HG02870 (cell line): ENCODE measurements around the gene CELF2.

ENCODE experiments used
- ATAC-seq: cut with Tn5 transposase; IDR thresholded peaks from one replicate; pipeline ENCODE4 v1.9.1; 2021; ENCODE audit warnings: mild to moderate bottlenecking, moderate library complexity; ENCODE audit not compliant: unreplicated experiment

Gene CELF2

GRCh38 chr10:11020548-11020942 is 2.9 kb downstream of the CELF2 start:
- no peak for ATAC-seq

DNA sequence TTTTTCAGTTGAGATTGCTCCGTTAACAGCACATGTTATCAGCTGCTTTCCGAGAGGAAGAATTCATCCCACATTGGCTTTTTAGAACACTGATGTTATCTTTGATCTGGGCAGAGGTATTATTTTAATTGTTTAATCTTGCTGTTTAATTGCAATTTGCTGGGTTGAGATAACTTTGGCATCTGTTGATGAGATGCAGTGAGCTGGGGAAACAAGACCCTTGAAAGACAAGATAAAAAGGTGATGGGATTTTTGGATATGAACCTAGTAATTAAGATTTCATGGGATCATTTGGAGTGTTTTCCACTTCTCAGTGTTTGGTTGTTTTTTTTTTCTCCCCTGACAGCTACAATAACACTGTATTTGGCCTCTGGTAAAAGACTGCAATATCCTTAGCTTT is 4.5 kb downstream of the CELF2 start:
- no peak for ATAC-seq

DNA sequence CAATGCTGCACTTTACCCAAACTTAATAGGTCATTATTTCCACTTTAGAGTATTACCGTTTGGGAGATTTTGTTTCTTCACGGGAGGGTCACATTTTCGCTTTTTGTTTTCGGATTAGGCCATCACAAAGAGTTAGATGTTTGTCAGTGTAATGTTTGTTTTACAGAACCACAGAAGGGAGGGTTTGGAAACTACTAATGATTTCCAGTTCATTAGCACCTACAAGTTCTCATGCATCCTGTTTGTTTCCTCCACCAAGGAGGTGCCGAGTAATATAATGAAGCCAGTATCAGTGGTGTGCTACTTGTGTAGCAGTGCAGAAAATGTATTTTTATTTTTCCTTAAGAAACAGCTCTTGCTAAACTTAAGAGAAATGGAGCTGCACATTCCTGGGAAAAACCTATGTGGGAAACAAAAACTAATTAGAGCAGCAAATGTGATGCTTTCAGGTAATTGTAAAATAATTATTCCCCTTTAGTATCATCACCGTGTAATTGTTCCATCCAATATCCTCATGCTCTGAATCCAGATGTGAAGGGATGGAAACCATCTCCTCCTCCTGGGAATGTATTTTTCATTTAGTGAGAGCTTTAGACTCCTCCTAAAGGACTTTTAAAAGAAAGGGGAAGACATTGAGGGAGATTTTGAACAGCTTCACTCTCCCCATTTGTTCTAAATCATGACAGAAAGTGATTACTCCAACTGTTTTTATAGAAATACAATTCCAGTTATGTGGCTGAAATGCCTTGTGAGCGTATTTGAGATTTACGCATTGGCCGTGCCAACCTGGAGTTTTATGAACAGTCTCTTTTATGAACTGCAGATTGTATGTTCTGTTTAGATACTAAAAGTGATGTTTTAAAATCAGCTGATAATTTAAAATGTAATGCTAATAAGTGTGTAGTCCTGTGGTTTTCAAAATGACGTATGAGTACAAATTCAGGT is 5.6 kb downstream of the CELF2 start:
- no peak for ATAC-seq

DNA sequence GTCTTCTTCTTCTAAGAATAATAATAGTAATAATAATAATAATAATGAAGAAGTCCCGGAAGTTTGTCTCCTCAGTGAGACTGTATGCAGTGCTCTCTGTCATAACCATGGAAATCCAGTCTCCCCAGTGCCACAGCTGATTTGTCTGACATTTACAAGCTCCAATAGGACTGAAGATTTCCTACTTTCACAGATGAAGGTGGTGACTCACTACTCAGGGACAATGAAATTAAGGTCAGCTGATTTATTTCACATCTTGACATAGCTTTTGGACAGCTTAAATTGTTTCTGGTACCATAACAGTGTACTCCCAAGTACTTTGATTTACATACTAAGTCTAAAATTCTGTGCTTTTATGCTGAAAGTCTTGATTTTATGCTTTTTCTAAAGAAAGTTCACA is 6.9 kb downstream of the CELF2 start:
- no peak for ATAC-seq

DNA sequence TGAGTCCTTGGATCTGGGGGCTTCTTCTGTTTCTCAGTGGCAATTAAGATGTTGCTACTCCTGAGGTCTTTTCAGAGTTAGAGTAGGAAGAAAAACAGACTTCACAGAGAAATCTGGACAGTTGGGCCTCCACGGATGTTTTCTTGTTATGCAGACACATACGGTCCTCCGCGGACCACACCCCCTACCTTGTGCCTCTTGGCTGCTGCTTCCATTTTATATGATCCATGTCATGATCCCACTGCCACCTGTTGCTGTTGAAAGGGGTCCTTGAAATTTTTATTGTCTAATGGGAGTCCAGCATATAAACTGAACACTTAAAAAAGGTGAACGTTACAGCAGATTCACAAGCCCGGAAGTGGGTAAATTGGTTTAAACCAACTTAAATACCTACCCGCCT is 8.3 kb downstream of the CELF2 start:
- ATAC-seq = no peak

DNA sequence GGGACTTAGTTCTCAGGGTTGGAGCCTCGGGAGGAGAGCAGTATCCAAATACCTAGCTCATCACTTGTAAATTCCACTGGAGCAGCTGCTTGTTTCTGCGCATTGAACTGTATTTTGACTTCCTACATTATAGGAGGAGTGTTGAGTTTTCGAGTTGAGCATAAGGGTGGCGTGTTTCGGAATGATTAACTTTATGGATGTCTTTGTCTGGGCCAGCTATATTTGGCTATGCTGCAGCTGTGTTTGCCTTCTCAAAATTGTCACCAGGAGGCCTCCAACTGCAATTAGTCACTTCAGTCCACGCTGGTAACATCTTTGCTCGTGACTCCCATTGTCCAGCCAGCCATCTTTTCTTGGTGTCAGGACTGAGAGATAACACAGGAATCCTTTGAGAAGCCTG is 9.1 kb downstream of the CELF2 start:
- no peak for ATAC-seq

DNA sequence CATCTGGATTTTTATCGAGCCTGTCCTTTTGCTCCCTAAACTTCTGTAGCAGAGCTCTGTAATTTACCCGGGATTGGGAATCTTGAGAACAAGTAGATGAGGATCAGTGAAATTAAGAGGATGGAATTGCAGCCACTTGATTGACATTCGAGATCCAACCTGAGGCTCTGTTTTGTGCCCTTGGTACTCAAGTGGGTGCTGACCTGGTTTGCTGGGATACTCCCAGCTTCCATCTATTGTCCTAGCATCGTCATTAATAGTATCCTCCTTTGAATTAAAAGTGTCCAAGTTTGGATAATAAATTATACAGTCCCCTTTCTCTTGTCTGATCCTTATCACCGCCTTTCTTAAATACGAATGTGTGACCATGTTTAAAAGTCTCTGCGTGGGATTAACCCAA is 17.1 kb downstream of the CELF2 start:
- no peak for ATAC-seq

DNA sequence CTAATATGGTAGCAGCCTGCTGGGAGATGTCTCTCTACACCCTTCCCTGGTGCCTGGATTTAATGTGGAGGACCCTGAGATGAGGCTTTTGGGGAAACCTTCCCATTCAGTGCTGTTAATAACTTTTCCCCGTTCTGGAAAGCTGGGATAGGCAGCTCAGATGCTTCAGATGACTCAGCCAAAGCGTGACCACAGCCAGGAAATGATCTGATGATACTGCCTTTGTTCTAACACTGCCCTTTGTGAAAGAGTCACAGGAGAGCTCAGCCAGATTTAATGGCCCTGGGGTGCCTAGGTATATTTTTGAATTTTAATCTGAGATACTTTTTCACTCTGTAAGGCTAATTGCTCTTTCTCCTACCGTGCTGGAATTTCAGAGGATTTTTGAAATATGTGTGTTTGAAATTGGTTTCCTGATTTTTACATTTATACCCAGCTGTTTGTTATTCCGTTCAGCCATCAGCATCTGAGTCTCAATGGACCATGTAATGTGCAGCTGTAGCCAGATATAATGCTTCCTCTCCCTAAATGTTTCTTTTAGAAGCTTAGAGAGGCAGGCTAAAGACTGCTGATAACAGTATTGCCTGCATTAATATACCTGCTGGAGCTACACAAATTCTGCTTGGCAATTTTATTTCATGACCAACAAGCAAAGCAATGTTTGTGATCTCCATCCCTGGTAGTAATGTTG is 17.8 kb downstream of the CELF2 start:
- no peak for ATAC-seq

DNA sequence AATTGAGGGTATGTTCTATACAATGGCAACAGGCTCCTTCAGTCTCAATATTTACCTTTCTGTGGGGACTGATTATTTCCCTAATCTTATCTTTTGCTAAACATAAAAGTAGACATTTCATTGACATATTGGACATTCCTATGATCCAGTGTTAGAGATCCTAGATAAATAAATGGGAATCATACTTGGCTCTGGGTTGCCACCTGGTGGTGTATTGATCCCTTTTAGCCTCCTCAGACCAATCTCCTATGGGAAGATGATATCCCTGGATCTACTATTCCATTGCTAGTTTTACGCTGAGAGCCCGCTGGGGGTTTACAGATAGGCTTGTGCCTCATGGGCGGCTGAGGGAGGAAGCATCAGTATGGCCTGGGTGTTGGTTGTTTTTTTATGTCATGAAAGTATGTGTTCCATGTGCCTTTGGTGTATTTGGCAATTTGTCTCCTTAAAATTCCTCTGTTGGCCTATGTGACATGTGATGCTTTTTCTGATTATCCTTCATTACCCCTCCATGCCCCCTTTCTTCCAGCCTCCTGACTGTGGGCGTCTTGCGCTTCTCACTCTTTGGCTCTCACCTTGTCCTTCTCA is 18.8 kb downstream of the CELF2 start:
- ATAC-seq = no peak

GRCh38 chr10:11037991-11038390 is 20.3 kb downstream of the CELF2 start:
- no peak for ATAC-seq

GRCh38 chr10:11042357-11042756 is 24.7 kb downstream of the CELF2 start:
- ATAC-seq = no peak

GRCh38 chr10:11043039-11043438 is 25.4 kb downstream of the CELF2 start:
- ATAC-seq = no peak

DNA sequence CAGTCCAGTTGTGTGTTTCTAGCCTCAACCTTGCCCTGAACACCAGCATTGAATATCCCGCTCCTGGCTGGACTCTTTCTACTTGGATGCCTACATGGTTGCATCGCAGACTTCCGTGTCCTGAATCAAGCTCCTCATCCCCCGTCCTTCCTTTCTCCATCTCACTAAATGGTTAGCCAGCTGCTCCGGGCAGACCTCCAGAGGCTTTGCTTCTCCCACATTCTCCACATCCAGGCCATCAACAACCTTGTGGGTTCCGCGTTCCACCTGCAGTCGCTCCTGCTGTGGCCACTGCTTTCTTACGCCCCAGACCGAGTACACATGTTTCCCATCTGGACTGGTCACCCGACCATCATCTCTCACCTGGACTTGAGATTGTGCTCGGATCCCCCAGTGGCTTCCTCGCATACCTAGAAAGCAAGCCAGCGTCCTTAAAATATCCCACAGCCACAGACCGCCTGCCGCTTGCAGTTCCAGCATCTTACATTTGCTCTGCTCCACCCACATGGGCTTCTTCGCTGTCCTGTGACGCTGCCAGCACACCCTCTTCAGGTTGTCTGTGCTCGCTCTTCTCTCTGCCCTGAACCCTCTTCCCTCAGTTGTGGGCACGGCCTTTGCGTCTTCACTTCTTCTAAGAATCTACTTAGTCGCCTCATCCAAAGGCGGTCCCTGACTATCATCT is 25.9 kb downstream of the CELF2 start:
- ATAC-seq = no peak

DNA sequence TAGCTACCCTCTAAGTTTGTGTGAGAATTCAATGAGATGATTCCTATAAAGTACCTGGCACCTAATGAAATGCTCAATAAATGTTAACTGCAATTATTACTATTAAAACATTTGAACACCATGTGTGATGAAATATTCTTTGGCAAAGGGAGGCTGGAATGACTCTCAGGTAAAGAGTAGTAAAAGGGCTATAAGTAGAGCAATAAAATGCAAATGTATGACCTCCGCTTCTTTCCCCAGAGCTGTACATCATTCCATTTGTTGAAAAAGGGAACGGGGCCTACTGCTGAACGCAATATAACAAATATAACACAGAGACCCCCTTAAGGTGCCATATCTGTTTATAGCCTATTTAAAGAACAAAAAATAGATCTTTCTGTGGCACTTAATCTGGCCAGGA is 27.8 kb downstream of the CELF2 start:
- no peak for ATAC-seq

DNA sequence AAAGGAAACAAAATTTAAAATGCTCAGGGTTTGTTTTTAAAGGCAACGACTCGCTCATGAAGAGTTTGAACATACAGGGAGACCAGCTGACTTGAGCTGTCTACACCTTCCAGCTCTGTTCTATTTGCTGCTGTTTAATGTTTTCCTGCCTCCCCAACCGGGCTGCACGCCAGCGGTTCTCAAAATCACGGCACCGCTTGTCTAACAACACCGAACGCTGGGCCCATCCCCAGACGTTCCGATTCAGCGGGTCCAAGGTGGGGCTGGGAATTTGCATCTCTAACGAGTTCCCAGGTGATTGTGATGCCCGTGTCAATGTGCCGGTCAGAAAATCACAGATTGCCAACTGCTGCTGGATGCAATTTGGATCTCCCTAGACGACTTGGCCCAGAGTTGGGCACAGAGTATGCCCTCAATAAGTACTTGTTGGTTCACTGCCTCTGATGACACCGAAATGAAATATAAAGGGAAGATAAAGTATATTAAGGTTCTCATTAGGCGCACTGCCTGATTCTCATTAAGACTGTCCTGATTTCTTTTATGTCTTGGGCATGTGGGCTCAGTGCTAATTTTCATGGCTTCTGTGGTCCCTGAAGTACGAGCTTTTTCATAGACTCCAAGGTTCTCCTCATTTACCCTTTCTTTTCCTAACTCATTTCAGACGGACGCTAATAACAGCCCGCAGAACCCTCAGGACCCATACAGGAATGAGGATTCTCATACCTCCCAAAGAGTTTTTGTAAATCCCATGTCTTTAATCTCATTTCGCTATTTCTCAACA is 28.5 kb downstream of the CELF2 start:
- ATAC-seq = no peak

DNA sequence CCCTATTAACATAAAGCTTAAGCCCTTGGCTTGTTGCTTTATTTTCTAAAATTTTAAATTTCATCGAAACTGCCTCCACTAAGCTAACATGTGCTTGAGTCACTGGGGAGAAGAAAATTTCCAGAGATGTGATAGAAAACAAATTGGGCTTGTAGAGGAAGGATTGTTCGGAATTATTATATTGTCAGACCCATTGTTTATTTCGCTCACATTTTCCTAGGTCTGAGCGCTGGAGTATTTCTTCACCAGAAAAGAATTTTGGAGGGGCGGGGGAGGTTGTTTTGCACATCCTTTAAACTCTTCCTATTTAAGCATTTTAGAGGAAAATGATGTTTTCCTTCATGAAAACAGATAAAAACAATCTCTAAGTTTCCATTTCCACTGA is 29.1 kb downstream of the CELF2 start:
- no peak for ATAC-seq

DNA sequence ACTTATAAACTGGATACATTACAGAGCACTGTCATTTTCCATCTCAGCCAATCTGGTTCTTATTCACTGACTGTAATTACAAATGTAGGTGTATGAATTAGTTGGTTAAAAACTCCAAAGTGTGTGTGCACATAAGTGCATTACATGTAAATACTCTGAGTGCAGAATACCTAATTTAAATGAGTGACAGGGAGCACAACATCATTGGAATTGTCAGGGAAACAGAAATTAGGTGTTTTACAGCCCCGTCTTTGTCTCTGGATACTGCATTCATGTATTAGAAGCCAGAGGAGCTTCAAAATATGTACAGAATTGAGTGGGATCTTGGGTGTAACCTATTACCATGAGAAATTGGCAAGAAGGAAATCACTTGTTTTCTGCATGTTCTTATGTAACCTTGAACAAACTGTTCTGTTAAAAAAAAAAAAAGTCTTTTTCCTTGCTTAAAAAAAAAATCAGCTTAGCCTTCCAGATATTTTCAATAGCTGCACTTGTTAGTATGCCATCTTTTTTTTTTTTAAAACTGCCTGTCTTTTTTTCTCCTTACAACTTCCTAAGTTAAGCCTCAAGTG is 31.1 kb downstream of the CELF2 start:
- no peak for ATAC-seq

DNA sequence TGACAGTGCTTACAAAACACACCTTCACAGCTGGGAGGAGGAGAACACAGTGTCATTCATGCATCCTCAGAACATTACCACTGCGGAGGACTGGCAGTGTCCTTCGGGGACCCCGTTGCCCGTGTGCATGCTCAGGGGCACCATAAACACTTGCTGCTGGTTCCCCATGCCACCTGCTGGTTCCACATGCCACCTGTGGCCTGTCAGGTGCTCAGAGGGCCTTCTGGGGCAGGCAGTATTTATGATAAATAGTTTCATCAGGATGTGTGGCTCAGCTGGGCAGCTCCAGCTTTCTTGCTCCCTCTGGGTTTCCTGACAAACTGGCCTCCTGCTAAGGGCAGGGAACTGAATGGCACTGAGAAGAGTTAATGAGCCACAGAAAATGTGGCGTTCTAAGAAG is 32.1 kb downstream of the CELF2 start:
- no peak for ATAC-seq

DNA sequence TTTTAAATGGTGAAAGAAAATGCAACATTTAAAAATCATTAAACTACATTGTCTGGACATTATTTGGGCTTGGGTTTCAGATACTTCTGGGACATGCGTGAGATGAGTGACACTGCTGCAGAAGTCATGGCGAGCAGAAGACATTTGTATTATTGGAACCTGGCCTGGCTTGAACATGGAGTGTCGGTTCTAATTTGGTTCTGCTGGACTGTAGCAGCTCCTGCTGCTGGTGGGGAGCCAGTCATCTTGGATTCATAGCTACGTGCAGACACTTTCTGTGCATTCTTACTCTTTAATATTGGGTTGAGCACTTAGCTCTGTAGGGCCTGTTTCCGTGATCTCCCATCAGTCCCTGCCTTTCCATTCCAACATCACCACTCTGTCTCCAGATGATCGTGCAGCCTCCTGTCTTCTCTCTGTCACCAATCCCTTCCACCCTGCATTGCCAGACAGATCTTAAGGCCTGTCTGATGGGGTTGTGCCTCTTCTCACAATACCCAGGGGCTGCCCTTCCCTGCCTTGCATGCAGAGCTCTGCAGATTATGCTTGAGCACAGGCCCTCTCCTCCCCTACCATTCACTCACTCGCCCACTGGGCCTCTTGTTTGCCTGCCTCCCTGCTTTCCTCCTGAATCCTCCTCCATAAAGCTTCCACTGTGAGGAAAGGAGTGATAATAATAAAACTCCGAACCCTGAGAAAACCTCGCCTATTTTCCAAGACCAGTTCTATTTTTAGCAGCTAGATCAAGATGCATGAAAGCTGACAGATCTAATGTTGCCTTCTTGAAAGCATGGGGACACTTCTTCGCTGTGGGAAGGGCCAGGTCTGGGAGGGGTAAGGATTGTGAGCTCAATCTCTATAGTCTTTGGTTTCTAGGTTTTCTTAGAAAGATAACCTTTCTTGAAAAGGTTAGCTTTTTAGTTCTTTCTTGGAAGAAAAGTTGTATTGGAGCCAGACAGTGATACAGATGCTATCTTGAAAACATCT is 32.9 kb downstream of the CELF2 start:
- no peak for ATAC-seq
